WTC11 (cell line): ENCODE measurements around the gene NEK4. TPM values are rescaled to one million over a fixed set of nuclear protein-coding genes. Genes with fewer than 3 reads are reported as not detected.

Experiments
- ATF1 ChIP-seq: sonication (generic); formaldehyde crosslinking; IDR thresholded peaks from 2 replicates; pipeline ENCODE4 v1.8.1; 2023; ENCODE audit warnings: mild to moderate bottlenecking, moderate library complexity, missing genetic modification reagents
- CREM ChIP-seq: sonication (generic); formaldehyde crosslinking; IDR thresholded peaks from 2 replicates; pipeline ENCODE4 v1.8.1; 2022; ENCODE audit warnings: mild to moderate bottlenecking, missing genetic modification reagents, moderate library complexity
- E2F5 ChIP-seq: sonication (generic); formaldehyde crosslinking; IDR thresholded peaks from 2 replicates; pipeline ENCODE4 v1.8.1; 2022; ENCODE audit warnings: mild to moderate bottlenecking, moderate library complexity, missing genetic modification reagents
- ELF4 ChIP-seq: sonication (generic); formaldehyde crosslinking; IDR thresholded peaks from 2 replicates; pipeline ENCODE4 v1.8.1; 2022; ENCODE audit warnings: low read depth, mild to moderate bottlenecking, moderate library complexity, missing genetic modification reagents
- HMGXB4 ChIP-seq: sonication (generic); formaldehyde crosslinking; IDR thresholded peaks from 2 replicates; pipeline ENCODE4 v1.8.1; 2023; ENCODE audit warnings: mild to moderate bottlenecking, moderate library complexity, missing genetic modification reagents
- JUN ChIP-seq: sonication (generic); formaldehyde crosslinking; IDR thresholded peaks from 2 replicates; pipeline ENCODE4 v1.8.0; 2023; ENCODE audit warnings: mild to moderate bottlenecking, missing genetic modification reagents
- MXD4 ChIP-seq: fragments of 250-450 bp; sonication (Bioruptor Pico); IDR thresholded peaks from 2 replicates; pipeline ENCODE4 v1.8.0; 2021; ENCODE audit warnings: mild to moderate bottlenecking, moderate library complexity, borderline replicate concordance
- NFE2L1 ChIP-seq: sonication (generic); formaldehyde crosslinking; IDR thresholded peaks from 2 replicates; pipeline ENCODE4 v1.8.1; 2023; ENCODE audit warnings: missing genetic modification reagents
- NR1H2 ChIP-seq: sonication (generic); formaldehyde crosslinking; IDR thresholded peaks from 2 replicates; pipeline ENCODE4 v1.9.0; 2021; ENCODE audit warnings: mild to moderate bottlenecking, moderate library complexity, missing genetic modification reagents
- NR2C2 ChIP-seq: sonication (generic); formaldehyde crosslinking; IDR thresholded peaks from 2 replicates; pipeline ENCODE4 v1.8.0; 2022; ENCODE audit warnings: mild to moderate bottlenecking, missing genetic modification reagents
- NR3C1 ChIP-seq: sonication (generic); formaldehyde crosslinking; conservative IDR thresholded peaks from 2 replicates; pipeline ENCODE4 v1.8.1; 2023; ENCODE audit warnings: low read depth, mild to moderate bottlenecking, missing genetic modification reagents
- STAT6 ChIP-seq: sonication (generic); formaldehyde crosslinking; conservative IDR thresholded peaks from 2 replicates; pipeline ENCODE4 v1.8.1; 2023; ENCODE audit warnings: mild to moderate bottlenecking, low read depth, missing genetic modification reagents, moderate library complexity
- TEAD1 ChIP-seq: sonication (generic); formaldehyde crosslinking; IDR thresholded peaks from 2 replicates; pipeline ENCODE4 v1.8.0; 2022; ENCODE audit warnings: mild to moderate bottlenecking, missing genetic modification reagents
- ZNF219 ChIP-seq: sonication (generic); formaldehyde crosslinking; IDR thresholded peaks from 2 replicates; pipeline ENCODE4 v1.8.0; 2023; ENCODE audit warnings: missing genetic modification reagents, mild to moderate bottlenecking, borderline replicate concordance
- ZNF263 ChIP-seq: sonication (generic); formaldehyde crosslinking; IDR thresholded peaks from 2 replicates; pipeline ENCODE4 v1.8.1; 2022; ENCODE audit warnings: low read depth, mild to moderate bottlenecking, moderate library complexity, missing genetic modification reagents
- ZNF396 ChIP-seq: fragments of 250-450 bp; sonication (Bioruptor Pico); IDR thresholded peaks from 2 replicates; pipeline ENCODE4 v1.8.0; 2021; ENCODE audit warnings: mild to moderate bottlenecking, moderate library complexity, borderline replicate concordance
- total RNA-seq: library from RNA; stranded (reverse); gene quantifications from 3 replicates; pipeline ENCODE4 v1.2.3, GENCODE V29; 2021
- TF ChIP-seq, protein P1 (sequence below): sonication (generic); formaldehyde crosslinking; IDR thresholded peaks from 2 replicates; pipeline ENCODE4 v1.8.1; 2023; ENCODE audit warnings: mild to moderate bottlenecking, missing genetic modification reagents, moderate library complexity
- TF ChIP-seq, protein P2 (sequence below): sonication (generic); formaldehyde crosslinking; IDR thresholded peaks from 2 replicates; pipeline ENCODE4 v1.8.1; 2022; ENCODE audit warnings: mild to moderate bottlenecking, missing genetic modification reagents, moderate library complexity, borderline replicate concordance
- TF ChIP-seq, protein P3 (sequence below): fragments of 250-450 bp; sonication (Bioruptor Pico); conservative IDR thresholded peaks from 2 replicates; pipeline ENCODE4 v1.9.0; 2021; ENCODE audit warnings: mild to moderate bottlenecking
- TF ChIP-seq, protein P4 (sequence below): fragments of 200-600 bp; IDR thresholded peaks from 2 replicates; pipeline ENCODE4 v1.8.0; 2022; ENCODE audit warnings: antibody characterized with exemption
- TF ChIP-seq, protein P5 (sequence below): fragments of 250-450 bp; sonication (Bioruptor Pico); IDR thresholded peaks from 2 replicates; pipeline ENCODE4 v1.9.0; 2021; ENCODE audit warnings: mild to moderate bottlenecking

Gene NEK4
- total RNA-seq, 1 experiment from 2014 or later: 31.4 TPM

DNA sequence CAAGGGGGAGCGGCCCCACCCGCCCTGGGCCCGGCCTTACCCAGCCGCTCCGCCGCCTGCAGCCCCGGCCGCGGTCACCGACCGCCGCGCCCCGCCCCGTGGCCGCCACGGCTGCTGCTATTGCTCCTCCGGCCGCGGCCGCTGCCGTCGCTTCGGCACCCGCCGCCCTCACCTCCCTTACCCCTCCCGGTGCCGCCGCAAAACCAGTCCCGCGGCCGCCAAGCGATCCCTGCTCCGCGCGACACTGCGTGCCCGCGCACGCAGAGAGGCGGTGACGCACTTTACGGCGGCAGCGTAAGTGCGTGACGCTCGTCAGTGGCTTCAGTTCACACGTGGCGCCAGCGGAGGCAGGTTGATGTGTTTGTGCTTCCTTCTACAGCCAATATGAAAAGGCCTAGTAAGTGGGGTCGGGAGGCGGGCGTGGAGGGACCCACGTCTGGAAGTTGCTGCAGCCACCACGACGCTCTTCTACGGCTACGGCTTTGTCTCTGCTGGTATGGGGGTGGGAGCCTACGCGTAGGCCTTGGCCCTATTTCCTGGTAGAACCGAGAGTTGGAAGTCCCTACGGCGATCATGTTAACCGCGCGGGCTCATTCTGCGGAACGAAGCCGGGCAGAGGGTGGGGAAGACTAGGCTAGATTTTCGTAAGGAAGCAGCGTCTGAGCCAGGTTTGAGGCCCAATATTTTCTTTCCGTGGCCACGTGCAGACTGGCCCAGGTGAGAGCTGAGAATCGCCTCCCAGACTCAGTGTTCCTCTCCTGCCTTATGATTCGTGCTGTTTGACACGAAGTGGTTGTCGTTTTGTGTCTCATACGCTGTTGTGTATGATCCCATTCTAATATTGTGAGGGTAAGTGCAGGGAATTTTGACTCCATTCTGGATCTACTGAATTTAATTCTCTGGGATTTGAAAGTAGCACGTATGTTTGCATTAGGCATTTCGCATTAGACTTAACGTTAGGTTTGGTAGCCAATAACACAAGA lies 84.7 kb downstream of the NEK4 start, which contains the start of the genes GNL3 and PBRM1 (continued):
- TF ChIP-seq NR2C2 (CRISPR knock-in tag) (no peak), E2F5 (peak; percentile 73), NR1H2 (no peak), CREM (CRISPR knock-in tag) (peak; percentile 88; the same call in 1 of the 2 replicates), JUN (CRISPR knock-in tag) (no peak), ZNF396 (CRISPR knock-in tag) (no peak), HMGXB4 (CRISPR knock-in tag) (peak; percentile 85), TEAD1 (CRISPR knock-in tag) (peak; percentile 86), ZNF219 (0 out of 2 replicates have a peak, but pooled peaks have one; percentile 45), STAT6 (CRISPR knock-in tag) (no peak), NFE2L1 (CRISPR knock-in tag) (peak; percentile 49; the same call in 1 of the 2 replicates), MXD4 (no peak), NR3C1 (CRISPR knock-in tag) (no peak), ELF4 (CRISPR knock-in tag) (no peak), ATF1 (CRISPR knock-in tag) (no peak), ZNF263 (no peak)
- TF ChIP-seq, protein P1, sequence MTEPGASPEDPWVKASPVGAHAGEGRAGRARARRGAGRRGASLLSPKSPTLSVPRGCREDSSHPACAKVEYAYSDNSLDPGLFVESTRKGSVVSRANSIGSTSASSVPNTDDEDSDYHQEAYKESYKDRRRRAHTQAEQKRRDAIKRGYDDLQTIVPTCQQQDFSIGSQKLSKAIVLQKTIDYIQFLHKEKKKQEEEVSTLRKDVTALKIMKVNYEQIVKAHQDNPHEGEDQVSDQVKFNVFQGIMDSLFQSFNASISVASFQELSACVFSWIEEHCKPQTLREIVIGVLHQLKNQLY: peak; percentile 31; the same call in 1 of the 2 replicates
- TF ChIP-seq, protein P2, sequence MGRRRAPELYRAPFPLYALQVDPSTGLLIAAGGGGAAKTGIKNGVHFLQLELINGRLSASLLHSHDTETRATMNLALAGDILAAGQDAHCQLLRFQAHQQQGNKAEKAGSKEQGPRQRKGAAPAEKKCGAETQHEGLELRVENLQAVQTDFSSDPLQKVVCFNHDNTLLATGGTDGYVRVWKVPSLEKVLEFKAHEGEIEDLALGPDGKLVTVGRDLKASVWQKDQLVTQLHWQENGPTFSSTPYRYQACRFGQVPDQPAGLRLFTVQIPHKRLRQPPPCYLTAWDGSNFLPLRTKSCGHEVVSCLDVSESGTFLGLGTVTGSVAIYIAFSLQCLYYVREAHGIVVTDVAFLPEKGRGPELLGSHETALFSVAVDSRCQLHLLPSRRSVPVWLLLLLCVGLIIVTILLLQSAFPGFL (CRISPR knock-in tag): peak; percentile 12; the same call in 1 of the 2 replicates
- TF ChIP-seq, protein P3, sequence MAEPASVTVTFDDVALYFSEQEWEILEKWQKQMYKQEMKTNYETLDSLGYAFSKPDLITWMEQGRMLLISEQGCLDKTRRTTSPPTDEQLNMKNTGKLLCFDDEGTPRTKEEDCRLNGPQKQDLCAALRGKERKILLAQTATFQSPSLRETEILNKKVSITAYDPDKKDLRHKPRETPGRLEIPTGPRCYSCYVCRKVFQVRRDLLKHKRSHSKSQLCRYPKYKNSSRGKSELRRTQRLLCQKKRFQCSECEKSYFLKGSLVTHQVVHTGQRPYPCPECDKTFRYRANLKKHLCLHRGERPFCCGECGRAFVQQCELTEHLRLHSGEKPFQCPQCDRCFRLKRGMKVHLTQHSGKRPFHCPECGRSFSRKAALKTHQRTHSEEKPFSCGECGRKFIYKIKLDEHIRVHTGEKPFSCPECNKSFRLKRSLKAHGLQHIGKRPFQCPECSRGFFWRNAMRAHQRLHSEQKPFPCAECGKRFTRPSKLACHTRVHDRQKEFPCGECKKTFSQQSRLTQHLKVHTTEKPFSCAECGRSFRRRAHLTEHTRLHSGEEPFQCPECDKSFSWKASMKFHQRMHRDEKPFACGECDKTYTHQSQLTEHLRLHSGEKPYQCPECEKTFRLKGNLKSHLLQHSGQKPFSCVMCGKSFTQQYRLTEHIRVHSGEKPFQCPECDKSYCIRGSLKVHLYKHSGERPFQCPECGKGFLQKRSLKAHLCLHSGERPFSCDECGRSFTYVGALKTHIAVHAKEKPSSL (CRISPR knock-in tag): no peak
- TF ChIP-seq, protein P4, sequence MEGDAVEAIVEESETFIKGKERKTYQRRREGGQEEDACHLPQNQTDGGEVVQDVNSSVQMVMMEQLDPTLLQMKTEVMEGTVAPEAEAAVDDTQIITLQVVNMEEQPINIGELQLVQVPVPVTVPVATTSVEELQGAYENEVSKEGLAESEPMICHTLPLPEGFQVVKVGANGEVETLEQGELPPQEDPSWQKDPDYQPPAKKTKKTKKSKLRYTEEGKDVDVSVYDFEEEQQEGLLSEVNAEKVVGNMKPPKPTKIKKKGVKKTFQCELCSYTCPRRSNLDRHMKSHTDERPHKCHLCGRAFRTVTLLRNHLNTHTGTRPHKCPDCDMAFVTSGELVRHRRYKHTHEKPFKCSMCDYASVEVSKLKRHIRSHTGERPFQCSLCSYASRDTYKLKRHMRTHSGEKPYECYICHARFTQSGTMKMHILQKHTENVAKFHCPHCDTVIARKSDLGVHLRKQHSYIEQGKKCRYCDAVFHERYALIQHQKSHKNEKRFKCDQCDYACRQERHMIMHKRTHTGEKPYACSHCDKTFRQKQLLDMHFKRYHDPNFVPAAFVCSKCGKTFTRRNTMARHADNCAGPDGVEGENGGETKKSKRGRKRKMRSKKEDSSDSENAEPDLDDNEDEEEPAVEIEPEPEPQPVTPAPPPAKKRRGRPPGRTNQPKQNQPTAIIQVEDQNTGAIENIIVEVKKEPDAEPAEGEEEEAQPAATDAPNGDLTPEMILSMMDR: no peak
- TF ChIP-seq, protein P5, sequence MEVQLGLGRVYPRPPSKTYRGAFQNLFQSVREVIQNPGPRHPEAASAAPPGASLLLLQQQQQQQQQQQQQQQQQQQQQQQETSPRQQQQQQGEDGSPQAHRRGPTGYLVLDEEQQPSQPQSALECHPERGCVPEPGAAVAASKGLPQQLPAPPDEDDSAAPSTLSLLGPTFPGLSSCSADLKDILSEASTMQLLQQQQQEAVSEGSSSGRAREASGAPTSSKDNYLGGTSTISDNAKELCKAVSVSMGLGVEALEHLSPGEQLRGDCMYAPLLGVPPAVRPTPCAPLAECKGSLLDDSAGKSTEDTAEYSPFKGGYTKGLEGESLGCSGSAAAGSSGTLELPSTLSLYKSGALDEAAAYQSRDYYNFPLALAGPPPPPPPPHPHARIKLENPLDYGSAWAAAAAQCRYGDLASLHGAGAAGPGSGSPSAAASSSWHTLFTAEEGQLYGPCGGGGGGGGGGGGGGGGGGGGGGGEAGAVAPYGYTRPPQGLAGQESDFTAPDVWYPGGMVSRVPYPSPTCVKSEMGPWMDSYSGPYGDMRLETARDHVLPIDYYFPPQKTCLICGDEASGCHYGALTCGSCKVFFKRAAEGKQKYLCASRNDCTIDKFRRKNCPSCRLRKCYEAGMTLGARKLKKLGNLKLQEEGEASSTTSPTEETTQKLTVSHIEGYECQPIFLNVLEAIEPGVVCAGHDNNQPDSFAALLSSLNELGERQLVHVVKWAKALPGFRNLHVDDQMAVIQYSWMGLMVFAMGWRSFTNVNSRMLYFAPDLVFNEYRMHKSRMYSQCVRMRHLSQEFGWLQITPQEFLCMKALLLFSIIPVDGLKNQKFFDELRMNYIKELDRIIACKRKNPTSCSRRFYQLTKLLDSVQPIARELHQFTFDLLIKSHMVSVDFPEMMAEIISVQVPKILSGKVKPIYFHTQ (CRISPR knock-in tag): no peak
